HG02973 (cell line): ENCODE data around the gene CAMK2D.

Source experiments
- ATAC-seq: cut with Tn5 transposase; IDR thresholded peaks from one replicate; pipeline ENCODE4 v1.9.1; 2021; ENCODE audit warnings: moderate library complexity; ENCODE audit not compliant: unreplicated experiment

The CAMK2D gene

DNA sequence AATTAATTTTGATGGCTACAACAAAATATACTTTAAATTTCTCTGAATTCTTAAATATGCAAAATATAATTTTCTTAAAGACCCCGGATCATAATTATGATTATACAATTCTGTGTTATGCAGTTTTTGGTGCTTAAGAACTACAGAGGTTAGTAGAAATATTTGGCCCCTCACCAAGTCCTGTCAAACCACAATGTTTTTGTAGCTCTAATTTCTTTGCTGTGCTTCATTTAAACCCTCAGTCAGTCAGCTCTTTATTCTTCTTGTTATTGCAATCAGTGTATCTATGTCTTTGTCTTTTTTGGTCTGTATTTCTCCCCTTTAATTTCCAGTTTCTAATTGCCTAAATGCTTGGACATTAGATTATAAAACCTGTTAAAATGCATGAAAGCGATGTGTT lies 186.1 kb downstream of the CAMK2D start:
- no peak for ATAC-seq

GRCh38 chr4:113574636-113575103 lies 186.9 kb downstream of the CAMK2D start:
- ATAC-seq = no peak

GRCh38 chr4:113572620-113573019 lies 188.9 kb downstream of the CAMK2D start:
- ATAC-seq = no peak

- ATAC-seq = no peak
Observed at GRCh38 chr4:113566015-113566795, 195.3 kb downstream of the CAMK2D start.

DNA sequence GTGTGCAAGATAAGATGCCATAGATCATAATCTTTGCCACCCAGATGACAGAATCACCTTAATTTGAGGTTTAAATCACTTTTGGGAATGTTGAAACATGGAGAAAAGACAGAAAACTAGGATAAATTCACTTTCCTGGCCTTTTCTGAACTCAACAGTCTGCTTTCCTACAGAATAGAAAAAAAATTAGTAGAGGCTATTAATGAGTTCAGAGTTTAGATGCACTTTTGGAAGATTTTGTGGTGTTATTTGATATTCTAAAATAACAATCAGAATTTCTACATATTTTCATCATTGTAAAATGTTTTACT lies 195.9 kb downstream of the CAMK2D start:
- no peak for ATAC-seq

GRCh38 chr4:113564493-113564892 lies 197.0 kb downstream of the CAMK2D start:
- ATAC-seq = peak; percentile 34

GRCh38 chr4:113563691-113564378 lies 197.7 kb downstream of the CAMK2D start:
- no peak for ATAC-seq

DNA sequence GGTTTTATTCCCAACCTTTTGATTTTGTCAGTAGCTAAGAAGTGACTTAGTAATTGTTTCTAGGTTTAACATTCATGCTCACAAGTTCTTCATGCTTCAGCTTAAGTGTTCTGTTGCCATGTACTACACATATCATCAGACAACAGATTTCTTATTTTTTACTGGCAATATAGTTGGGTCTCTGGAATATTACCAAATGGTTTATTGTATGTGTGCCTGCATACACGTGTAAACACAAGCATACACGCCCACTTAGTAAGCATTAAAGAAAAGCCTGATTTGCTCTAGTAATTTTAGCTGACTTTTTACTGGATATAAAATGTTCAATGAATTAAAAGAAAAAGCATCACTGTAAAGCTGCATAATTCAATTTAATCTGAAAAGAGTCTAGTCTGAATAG lies 199.8 kb downstream of the CAMK2D start:
- no peak for ATAC-seq

GRCh38 chr4:113561092-113561491 lies 200.4 kb downstream of the CAMK2D start:
- no peak for ATAC-seq

DNA sequence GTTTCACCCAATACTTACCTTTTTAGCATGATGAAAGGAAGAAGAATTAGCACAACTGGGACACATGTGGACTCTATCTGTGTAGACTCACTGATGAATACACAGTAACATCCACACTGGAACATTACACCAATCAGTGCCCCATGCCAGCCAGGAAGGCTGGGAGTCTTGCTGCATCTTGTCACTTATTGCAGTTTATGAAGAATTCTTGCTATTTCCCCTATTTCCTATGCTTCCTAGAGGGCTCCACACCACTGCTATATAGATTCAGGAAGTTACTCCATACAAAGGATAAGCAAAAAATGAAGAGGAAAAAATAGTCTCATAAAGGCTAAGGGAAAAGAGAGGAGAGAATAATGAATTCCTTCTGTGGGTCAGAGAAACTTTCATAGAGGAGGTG lies 201.0 kb downstream of the CAMK2D start:
- no peak for ATAC-seq

- ATAC-seq = no peak
Observed at GRCh38 chr4:113559947-113560346, 201.6 kb downstream of the CAMK2D start.

GRCh38 chr4:113556382-113557134 lies 205.0 kb downstream of the CAMK2D start:
- ATAC-seq = no peak

GRCh38 chr4:113555868-113556267 lies 205.7 kb downstream of the CAMK2D start:
- no peak for ATAC-seq

- no peak for ATAC-seq
Observed at GRCh38 chr4:113553082-113553481, 208.5 kb downstream of the CAMK2D start.

- ATAC-seq = no peak
Observed at GRCh38 chr4:113550510-113550909, 211.0 kb downstream of the CAMK2D start.

DNA sequence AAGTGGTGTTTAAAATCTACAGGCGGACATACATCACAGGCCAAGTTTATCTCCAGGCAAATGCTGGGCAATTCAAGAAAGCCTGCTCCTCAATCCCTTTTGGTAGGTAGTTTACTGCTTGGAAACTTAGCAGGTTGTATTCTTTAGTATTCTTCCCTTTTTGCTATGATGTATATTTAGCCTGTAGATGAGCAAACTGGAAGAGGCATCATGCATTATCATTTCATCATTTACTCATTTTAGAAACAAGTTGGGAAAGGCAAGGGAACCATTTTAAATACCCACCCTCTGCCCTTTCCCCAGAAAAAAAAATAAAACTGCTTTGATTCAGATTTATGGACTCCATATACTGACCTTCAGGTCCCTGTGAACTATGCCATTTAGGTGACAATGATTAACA lies 213.2 kb downstream of the CAMK2D start:
- ATAC-seq = no peak

GRCh38 chr4:113547487-113548042 lies 214.0 kb downstream of the CAMK2D start:
- ATAC-seq = peak; percentile 97

DNA sequence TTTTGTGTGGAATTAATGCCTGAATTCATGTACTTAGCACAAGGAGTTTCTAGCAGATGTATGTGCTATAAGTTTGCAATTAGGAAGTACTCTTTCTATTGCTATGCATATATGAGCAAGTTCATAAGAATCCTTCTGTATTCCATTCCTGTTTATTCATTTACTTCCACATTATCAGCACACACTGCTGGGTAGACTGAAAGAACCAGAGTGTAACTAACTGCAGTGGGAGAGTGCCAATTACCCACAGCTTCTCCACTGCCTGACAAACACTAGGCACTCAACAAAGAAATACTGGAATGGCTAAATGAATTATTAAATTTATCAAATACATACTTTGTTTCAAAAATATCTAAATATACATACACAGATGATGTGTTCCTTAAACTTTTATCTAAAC lies 219.6 kb downstream of the CAMK2D start:
- no peak for ATAC-seq

GRCh38 chr4:113540859-113541258 lies 220.7 kb downstream of the CAMK2D start:
- no peak for ATAC-seq

DNA sequence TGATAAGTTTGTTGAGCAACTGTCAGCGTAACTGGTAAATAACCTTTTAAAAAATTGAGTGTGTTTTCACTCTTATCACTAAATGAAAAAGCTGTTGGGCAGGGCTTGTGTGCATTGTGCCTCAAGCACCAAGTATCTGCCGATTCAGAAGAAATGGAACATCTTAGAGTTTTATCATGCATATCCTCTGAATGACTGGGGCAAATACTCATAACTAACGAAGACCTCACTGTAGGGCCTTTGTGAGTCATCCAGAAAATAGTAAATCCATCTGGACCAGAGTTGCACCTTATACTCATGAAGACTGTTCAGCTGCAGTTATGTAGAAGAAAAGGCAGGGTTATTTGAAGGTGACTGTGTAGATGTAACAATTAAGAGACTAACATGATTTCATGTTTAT lies 222.1 kb downstream of the CAMK2D start:
- ATAC-seq = peak; percentile 83

DNA sequence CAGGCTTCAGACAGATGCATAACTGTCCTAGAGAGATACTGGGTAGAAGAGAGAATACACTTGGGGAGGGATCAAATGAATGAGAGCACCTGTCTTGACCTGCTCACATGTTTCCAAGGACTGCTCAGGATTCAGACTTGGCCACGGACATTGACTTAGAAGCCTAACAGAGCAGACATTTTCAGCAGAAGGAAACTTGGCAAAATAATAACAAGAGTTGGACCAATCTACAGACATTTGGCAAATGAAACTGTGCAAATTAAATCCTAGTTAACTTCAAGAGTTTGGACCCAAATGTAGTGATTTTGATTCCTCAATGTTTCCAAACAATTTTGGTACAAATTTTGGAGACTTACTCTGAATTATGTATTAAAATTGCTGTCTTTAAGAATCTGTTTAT lies 223.9 kb downstream of the CAMK2D start:
- no peak for ATAC-seq

DNA sequence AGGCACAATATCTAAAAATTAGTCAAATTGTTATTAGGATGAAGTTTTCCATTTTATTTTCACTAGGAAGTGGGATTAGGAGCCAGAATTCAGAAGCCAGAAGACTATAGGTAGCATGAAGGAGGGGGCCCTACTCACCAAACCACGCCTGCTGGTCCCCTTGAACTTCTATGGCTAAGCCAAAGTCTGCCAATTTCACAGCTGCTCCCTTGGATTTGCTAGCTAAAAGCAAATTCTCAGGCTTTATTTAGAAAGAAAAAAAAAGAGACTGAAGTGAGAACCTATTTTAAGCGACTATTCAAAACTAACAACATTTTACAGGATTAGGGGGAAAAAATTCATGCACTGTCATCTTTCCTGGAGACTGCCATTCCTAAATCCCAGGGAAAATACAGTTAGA lies 224.3 kb downstream of the CAMK2D start:
- no peak for ATAC-seq
